ENCODE results near the gene EFNA2.

Gene EFNA2

GRCh38 chr19:1260749-1261537 lies 24.7 kb upstream of the EFNA2 start:
- in situ Hi-C loops (cut with HindIII; ENCODE audit: low sequenced_read_pairs) = no loop called here
- no peak for TF ChIP-seq CTCF (IDR thresholded peaks at IDR 0.05; ENCODE audit: low read depth, low read length)
- peak; percentile 97 for DNase-seq (ENCODE audit: low read depth, low spot score)
- H3K4me3 ChIP-seq (ENCODE audit: low read depth, low read length) = peak overlapping the region; percentile 54

- in situ Hi-C loops (cut with HindIII; ENCODE audit: low sequenced_read_pairs) = no loop called here
- no peak for TF ChIP-seq CTCF (IDR thresholded peaks at IDR 0.05; ENCODE audit: low read depth, low read length)
- peak overlapping the region; percentile 54 for H3K4me3 ChIP-seq (ENCODE audit: low read depth, low read length)
- no peak for DNase-seq (ENCODE audit: low read depth, low spot score)
Observed at GRCh38 chr19:1261538-1261797, 24.2 kb upstream of the EFNA2 start.

GRCh38 chr19:1261798-1262622 lies 23.7 kb upstream of the EFNA2 start:
- no peak for TF ChIP-seq CTCF (IDR thresholded peaks at IDR 0.05; ENCODE audit: low read depth, low read length)
- H3K4me3 ChIP-seq (ENCODE audit: low read depth, low read length) = peak overlapping the region; percentile 54
- in situ Hi-C loops (cut with HindIII; ENCODE audit: low sequenced_read_pairs) = no loop called here
- DNase-seq (ENCODE audit: low read depth, low spot score) = peak; percentile 59

- DNase-seq (ENCODE audit: low read depth, low spot score) = no peak
- no peak overlapping the region for H3K4me3 ChIP-seq (ENCODE audit: low read depth, low read length)
- no peak for TF ChIP-seq CTCF (IDR thresholded peaks at IDR 0.05; ENCODE audit: low read depth, low read length)
- in situ Hi-C loops (cut with HindIII; ENCODE audit: low sequenced_read_pairs) = no loop called here
Observed at GRCh38 chr19:1262623-1263123, 23.0 kb upstream of the EFNA2 start.

GRCh38 chr19:1263188-1263587 lies 22.5 kb upstream of the EFNA2 start:
- H3K4me3 ChIP-seq (ENCODE audit: low read depth, low read length) = no peak overlapping the region
- TF ChIP-seq CTCF (IDR thresholded peaks at IDR 0.05; ENCODE audit: low read depth, low read length) = no peak
- no peak for DNase-seq (ENCODE audit: low read depth, low spot score)
- in situ Hi-C loops (cut with HindIII; ENCODE audit: low sequenced_read_pairs) = no loop called here

GRCh38 chr19:1264801-1265614 lies 20.7 kb upstream of the EFNA2 start:
- peak; percentile 84 for DNase-seq (ENCODE audit: low read depth, low spot score)
- in situ Hi-C loops (cut with HindIII; ENCODE audit: low sequenced_read_pairs) = no loop called here
- TF ChIP-seq CTCF (IDR thresholded peaks at IDR 0.05; ENCODE audit: low read depth, low read length) = no peak
- H3K4me3 ChIP-seq (ENCODE audit: low read depth, low read length) = no peak overlapping the region
